Thyroid gland (tissue), 4 donors: ENCODE data around the gene EIF3K.

Experiments
- POLR2A ChIP-seq, 2 donors: fragments of 450-650 bp; IDR thresholded peaks; one replicate each; pipeline ENCODE4 v1.6.1; 2017; ENCODE audit warnings: antibody characterized with exemption in 2 of 2, mild to moderate bottlenecking in 2 of 2, moderate library complexity in 1 of 2
- TF ChIP-seq, protein P1 (sequence below), 6 experiments: fragments of 200-600 bp in 3 of 6; fragments of 450-650 bp in 3 of 6; sonication (generic) in 3 of 6; IDR thresholded peaks; one replicate each; pipeline ENCODE4 v1.5.1; 2016 to 2019; ENCODE audit warnings: antibody characterized with exemption in 6 of 6, mild to moderate bottlenecking in 2 of 6, inconsistent platforms in 1 of 6, moderate library complexity in 1 of 6

DNA sequence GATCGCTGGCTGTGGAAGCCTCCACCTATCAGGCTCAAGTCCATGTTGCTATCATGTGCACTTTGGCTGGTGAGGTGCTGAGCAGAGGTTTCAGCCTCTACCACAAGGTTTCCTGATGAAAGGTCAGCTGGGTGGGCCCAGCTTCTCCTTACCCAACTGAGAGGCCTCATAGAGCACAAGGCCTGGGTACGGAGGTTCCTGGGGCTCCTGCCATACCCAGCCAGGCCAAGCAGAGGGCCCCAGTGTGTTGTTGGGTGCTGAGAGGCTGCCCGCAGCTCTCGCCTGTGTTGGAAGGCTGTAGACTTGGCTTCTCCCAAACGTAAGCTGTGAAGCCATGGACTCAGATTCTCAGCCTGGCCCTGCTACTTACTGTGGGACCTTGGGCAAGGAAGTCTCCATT is 56.6 kb downstream of the EIF3K start:
- TF ChIP-seq, protein P1, sequence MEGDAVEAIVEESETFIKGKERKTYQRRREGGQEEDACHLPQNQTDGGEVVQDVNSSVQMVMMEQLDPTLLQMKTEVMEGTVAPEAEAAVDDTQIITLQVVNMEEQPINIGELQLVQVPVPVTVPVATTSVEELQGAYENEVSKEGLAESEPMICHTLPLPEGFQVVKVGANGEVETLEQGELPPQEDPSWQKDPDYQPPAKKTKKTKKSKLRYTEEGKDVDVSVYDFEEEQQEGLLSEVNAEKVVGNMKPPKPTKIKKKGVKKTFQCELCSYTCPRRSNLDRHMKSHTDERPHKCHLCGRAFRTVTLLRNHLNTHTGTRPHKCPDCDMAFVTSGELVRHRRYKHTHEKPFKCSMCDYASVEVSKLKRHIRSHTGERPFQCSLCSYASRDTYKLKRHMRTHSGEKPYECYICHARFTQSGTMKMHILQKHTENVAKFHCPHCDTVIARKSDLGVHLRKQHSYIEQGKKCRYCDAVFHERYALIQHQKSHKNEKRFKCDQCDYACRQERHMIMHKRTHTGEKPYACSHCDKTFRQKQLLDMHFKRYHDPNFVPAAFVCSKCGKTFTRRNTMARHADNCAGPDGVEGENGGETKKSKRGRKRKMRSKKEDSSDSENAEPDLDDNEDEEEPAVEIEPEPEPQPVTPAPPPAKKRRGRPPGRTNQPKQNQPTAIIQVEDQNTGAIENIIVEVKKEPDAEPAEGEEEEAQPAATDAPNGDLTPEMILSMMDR (IDR thresholded peaks at IDR 0.05): no peak
- TF ChIP-seq POLR2A (IDR thresholded peaks at IDR 0.05): no peak
